ENCODE results near the gene DGKG.

The DGKG gene

GRCh38 chr3:186339180-186339918 is 22.7 kb downstream of the DGKG start:
- Histone ChIP-seq H3K36me3 (ENCODE audit: insufficient read depth, low read length) (no peaks in the 10 kb centered on the region), H3K27me3 (ENCODE audit: control insufficient read depth in 1 of 2, insufficient read depth in 2 of 2, low read length in 2 of 2) (no peaks in the 10 kb centered on the region), H3K4me1 (ENCODE audit: insufficient read depth, low read length) (no peaks in the 10 kb centered on the region), H3K27ac (ENCODE audit: low read depth, low read length) (no peak overlapping the region), H3K4me3 (ENCODE audit: low read depth in 1 of 2, low read length in 2 of 2) (no peak overlapping the region), H3K9ac (ENCODE audit: low read length) (no peak overlapping the region), H3K9me3 (ENCODE audit: low read length) (no peaks in the 10 kb centered on the region)

GRCh38 chr3:186333256-186333655 is 28.8 kb downstream of the DGKG start:
- Histone ChIP-seq H3K36me3 (ENCODE audit: insufficient read depth, low read length) (no peaks in the 10 kb centered on the region), H3K9me3 (ENCODE audit: low read length) (no peaks in the 10 kb centered on the region), H3K4me1 (ENCODE audit: insufficient read depth, low read length) (no peaks in the 10 kb centered on the region), H3K4me3 (ENCODE audit: low read depth in 1 of 2, low read length in 2 of 2) (no peak overlapping the region), H3K27me3 (ENCODE audit: control insufficient read depth in 1 of 2, insufficient read depth in 2 of 2, low read length in 2 of 2) (no peaks in the 10 kb centered on the region), H3K27ac (ENCODE audit: low read depth, low read length) (no peak overlapping the region), H3K9ac (ENCODE audit: low read length) (no peak overlapping the region)

GRCh38 chr3:186330772-186331460 is 31.1 kb downstream of the DGKG start:
- H3K36me3 ChIP-seq (ENCODE audit: insufficient read depth, low read length) = no peaks in the 10 kb centered on the region
- no peaks in the 10 kb centered on the region for H3K9me3 ChIP-seq (ENCODE audit: low read length)
- no peak overlapping the region for H3K27ac ChIP-seq (ENCODE audit: low read depth, low read length)
- no peak overlapping the region for H3K4me3 ChIP-seq (ENCODE audit: low read depth in 1 of 2, low read length in 2 of 2)
- no peaks in the 10 kb centered on the region for H3K27me3 ChIP-seq (ENCODE audit: control insufficient read depth in 1 of 2, insufficient read depth in 2 of 2, low read length in 2 of 2)
- no peaks in the 10 kb centered on the region for H3K4me1 ChIP-seq (ENCODE audit: insufficient read depth, low read length)
- H3K9ac ChIP-seq (ENCODE audit: low read length) = no peak overlapping the region

- H3K4me1 ChIP-seq (ENCODE audit: insufficient read depth, low read length) = no peaks in the 10 kb centered on the region
- no peak overlapping the region for H3K9ac ChIP-seq (ENCODE audit: low read length)
- H3K9me3 ChIP-seq (ENCODE audit: low read length) = no peaks in the 10 kb centered on the region
- H3K36me3 ChIP-seq (ENCODE audit: insufficient read depth, low read length) = no peaks in the 10 kb centered on the region
- no peak overlapping the region for H3K27ac ChIP-seq (ENCODE audit: low read depth, low read length)
- H3K4me3 ChIP-seq (ENCODE audit: low read depth in 1 of 2, low read length in 2 of 2) = no peak overlapping the region
- H3K27me3 ChIP-seq (ENCODE audit: control insufficient read depth in 1 of 2, insufficient read depth in 2 of 2, low read length in 2 of 2) = no peaks in the 10 kb centered on the region
Observed at GRCh38 chr3:186329589-186329988, 32.4 kb downstream of the DGKG start.

GRCh38 chr3:186327912-186328487 is 34.0 kb downstream of the DGKG start:
- no peak overlapping the region for H3K27ac ChIP-seq (ENCODE audit: low read depth, low read length)
- no peak overlapping the region for H3K9ac ChIP-seq (ENCODE audit: low read length)
- no peaks in the 10 kb centered on the region for H3K9me3 ChIP-seq (ENCODE audit: low read length)
- no peaks in the 10 kb centered on the region for H3K27me3 ChIP-seq (ENCODE audit: control insufficient read depth in 1 of 2, insufficient read depth in 2 of 2, low read length in 2 of 2)
- no peaks in the 10 kb centered on the region for H3K36me3 ChIP-seq (ENCODE audit: insufficient read depth, low read length)
- no peak overlapping the region for H3K4me3 ChIP-seq (ENCODE audit: low read depth in 1 of 2, low read length in 2 of 2)
- H3K4me1 ChIP-seq (ENCODE audit: insufficient read depth, low read length) = no peaks in the 10 kb centered on the region

GRCh38 chr3:186322761-186323160 is 39.3 kb downstream of the DGKG start:
- Histone ChIP-seq H3K36me3 (ENCODE audit: insufficient read depth, low read length) (peaks cover 14% of the 10 kb centered on the region), H3K4me1 (ENCODE audit: insufficient read depth, low read length) (no peaks in the 10 kb centered on the region), H3K9me3 (ENCODE audit: low read length) (no peaks in the 10 kb centered on the region), H3K9ac (ENCODE audit: low read length) (no peak overlapping the region), H3K27ac (ENCODE audit: low read depth, low read length) (no peak overlapping the region), H3K27me3 (ENCODE audit: control insufficient read depth in 1 of 2, insufficient read depth in 2 of 2, low read length in 2 of 2) (no peaks in the 10 kb centered on the region), H3K4me3 (ENCODE audit: low read depth in 1 of 2, low read length in 2 of 2) (no peak overlapping the region)

GRCh38 chr3:186321746-186322145 is 40.3 kb downstream of the DGKG start:
- H3K9me3 ChIP-seq (ENCODE audit: low read length) = no peaks in the 10 kb centered on the region
- no peaks in the 10 kb centered on the region for H3K4me1 ChIP-seq (ENCODE audit: insufficient read depth, low read length)
- H3K9ac ChIP-seq (ENCODE audit: low read length) = no peak overlapping the region
- no peak overlapping the region for H3K4me3 ChIP-seq (ENCODE audit: low read depth in 1 of 2, low read length in 2 of 2)
- H3K27ac ChIP-seq (ENCODE audit: low read depth, low read length) = no peak overlapping the region
- H3K27me3 ChIP-seq (ENCODE audit: control insufficient read depth in 1 of 2, insufficient read depth in 2 of 2, low read length in 2 of 2) = no peaks in the 10 kb centered on the region
- H3K36me3 ChIP-seq (ENCODE audit: insufficient read depth, low read length) = peaks cover 14% of the 10 kb centered on the region

GRCh38 chr3:186320862-186321568 is 41.0 kb downstream of the DGKG start:
- H3K4me1 ChIP-seq (ENCODE audit: insufficient read depth, low read length) = no peaks in the 10 kb centered on the region

GRCh38 chr3:186319945-186320344 is 42.1 kb downstream of the DGKG start:
- Histone ChIP-seq H3K36me3 (ENCODE audit: insufficient read depth, low read length) (peaks cover 14% of the 10 kb centered on the region), H3K27me3 (ENCODE audit: control insufficient read depth in 1 of 2, insufficient read depth in 2 of 2, low read length in 2 of 2) (no peaks in the 10 kb centered on the region), H3K4me1 (ENCODE audit: insufficient read depth, low read length) (no peaks in the 10 kb centered on the region), H3K4me3 (ENCODE audit: low read depth in 1 of 2, low read length in 2 of 2) (no peak overlapping the region), H3K9me3 (ENCODE audit: low read length) (no peaks in the 10 kb centered on the region), H3K27ac (ENCODE audit: low read depth, low read length) (no peak overlapping the region), H3K9ac (ENCODE audit: low read length) (no peak overlapping the region)

More at GRCh38 chr3:186320862-186321568, 41.0 kb downstream of the DGKG start:
- no peak overlapping the region for H3K27ac ChIP-seq (ENCODE audit: low read depth, low read length)
- H3K27me3 ChIP-seq (ENCODE audit: control insufficient read depth in 1 of 2, insufficient read depth in 2 of 2, low read length in 2 of 2) = no peaks in the 10 kb centered on the region
- H3K9ac ChIP-seq (ENCODE audit: low read length) = no peak overlapping the region
- no peaks in the 10 kb centered on the region for H3K9me3 ChIP-seq (ENCODE audit: low read length)
- no peak overlapping the region for H3K4me3 ChIP-seq (ENCODE audit: low read depth in 1 of 2, low read length in 2 of 2)
- peaks cover 14% of the 10 kb centered on the region for H3K36me3 ChIP-seq (ENCODE audit: insufficient read depth, low read length)

GRCh38 chr3:186318135-186318534 is 43.9 kb downstream of the DGKG start:
- H3K4me3 ChIP-seq (ENCODE audit: low read depth in 1 of 2, low read length in 2 of 2) = no peak overlapping the region
- peaks cover 14% of the 10 kb centered on the region for H3K36me3 ChIP-seq (ENCODE audit: insufficient read depth, low read length)
- H3K9me3 ChIP-seq (ENCODE audit: low read length) = no peaks in the 10 kb centered on the region
- H3K9ac ChIP-seq (ENCODE audit: low read length) = no peak overlapping the region
- no peaks in the 10 kb centered on the region for H3K27me3 ChIP-seq (ENCODE audit: control insufficient read depth in 1 of 2, insufficient read depth in 2 of 2, low read length in 2 of 2)
- H3K4me1 ChIP-seq (ENCODE audit: insufficient read depth, low read length) = no peaks in the 10 kb centered on the region
- H3K27ac ChIP-seq (ENCODE audit: low read depth, low read length) = no peak overlapping the region

GRCh38 chr3:186317478-186317877 is 44.6 kb downstream of the DGKG start:
- H3K9me3 ChIP-seq (ENCODE audit: low read length) = no peaks in the 10 kb centered on the region
- no peak overlapping the region for H3K27ac ChIP-seq (ENCODE audit: low read depth, low read length)
- no peak overlapping the region for H3K4me3 ChIP-seq (ENCODE audit: low read depth in 1 of 2, low read length in 2 of 2)
- H3K4me1 ChIP-seq (ENCODE audit: insufficient read depth, low read length) = no peaks in the 10 kb centered on the region
- no peaks in the 10 kb centered on the region for H3K27me3 ChIP-seq (ENCODE audit: control insufficient read depth in 1 of 2, insufficient read depth in 2 of 2, low read length in 2 of 2)
- no peak overlapping the region for H3K9ac ChIP-seq (ENCODE audit: low read length)
- peaks cover 14% of the 10 kb centered on the region for H3K36me3 ChIP-seq (ENCODE audit: insufficient read depth, low read length)

All from muscle layer of colon (tissue), 2 donors.